ENCODE results near the gene DCTN4.

DNA sequence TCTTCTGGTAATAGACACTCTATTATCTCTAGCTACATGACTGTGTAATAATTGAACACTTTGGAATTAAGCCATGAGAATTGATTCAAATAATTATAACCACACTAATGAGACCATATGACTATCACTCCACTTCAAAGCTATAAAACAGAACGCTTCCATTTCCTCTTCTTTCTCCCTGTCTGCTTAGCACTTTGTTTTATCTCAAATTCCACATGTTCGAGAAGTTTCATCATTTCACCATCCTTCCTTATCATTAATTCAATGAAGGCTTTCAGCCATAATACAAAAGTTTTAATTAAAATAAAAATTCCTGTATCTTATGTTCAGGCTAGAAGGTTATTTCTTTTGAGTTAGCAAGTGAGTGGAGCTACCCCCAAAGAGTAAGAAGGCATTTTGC lies 7.4 kb upstream of the DCTN4 start:
- no peak for TF ChIP-seq RNF2 (IDR thresholded peaks at IDR 0.05; ENCODE audit: borderline replicate concordance, low read depth)
- TF ChIP-seq HOXB5 (CRISPR knock-in tag; IDR thresholded peaks at IDR 0.05) = no peak
- TF ChIP-seq, protein P1, sequence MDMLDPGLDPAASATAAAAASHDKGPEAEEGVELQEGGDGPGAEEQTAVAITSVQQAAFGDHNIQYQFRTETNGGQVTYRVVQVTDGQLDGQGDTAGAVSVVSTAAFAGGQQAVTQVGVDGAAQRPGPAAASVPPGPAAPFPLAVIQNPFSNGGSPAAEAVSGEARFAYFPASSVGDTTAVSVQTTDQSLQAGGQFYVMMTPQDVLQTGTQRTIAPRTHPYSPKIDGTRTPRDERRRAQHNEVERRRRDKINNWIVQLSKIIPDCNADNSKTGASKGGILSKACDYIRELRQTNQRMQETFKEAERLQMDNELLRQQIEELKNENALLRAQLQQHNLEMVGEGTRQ (IDR thresholded peaks at IDR 0.05) = no peak
